B cell (primary cell): Measurements from ENCODE around the gene GNB5. TPM values are rescaled to one million over a fixed set of nuclear protein-coding genes. Genes with fewer than 3 reads are reported as not detected.
A peak's percentile ranks its signal among the peaks of the same experiment; 100 is the strongest.

ENCODE experiments used
- ATAC-seq: fragments of 200-7000 bp; cut with Tn5 transposase; one replicate; pipeline ENCODE4 v1.10.0; 2021; ENCODE audit warnings: low read depth, mild to moderate bottlenecking, moderate number of reproducible peaks, moderate library complexity
- CTCF ChIA-PET: fragments of 350-600 bp; sonication (Branson Sonifier 250); formaldehyde crosslinking; loops from one replicate; lab custom pipeline; 2021; ENCODE audit warnings: antibody characterized with exemption, inconsistent platforms; lab: Charles Lee
- POLR2A ChIA-PET: fragments of 350-600 bp; sonication (Branson Sonifier 250); formaldehyde crosslinking; loops from one replicate; lab custom pipeline; 2021; ENCODE audit warnings: antibody characterized with exemption; lab: Charles Lee
- DNase-seq: peaks from one replicate; pipeline ENCODE4 v3.0.0; 2013
- H2AFZ ChIP-seq: 2 replicates; pipeline ENCODE4 v1.6.1; 2012; ENCODE audit warnings: mild to moderate bottlenecking, low read depth, low read length; ENCODE audit not compliant: insufficient read depth, poor library complexity, severe bottlenecking
- H3K27ac ChIP-seq, 2 donors: 1 replicate in 1 of 2; 2 replicates in 1 of 2; pipeline ENCODE4 v1.5.1; 2012 to 2013; ENCODE audit warnings: low read length in 2 of 2, mild to moderate bottlenecking in 2 of 2, moderate library complexity in 1 of 2
- H3K27me3 ChIP-seq, 4 experiments: fragments of 200-600 bp in 1 of 4; sonication (generic) in 1 of 4; replicated peaks in 1 of 4; 1 replicate in 2 of 4; 2 replicates in 2 of 4; pipeline versions ENCODE4 v1.6.1 to v1.7.0; 2013 to 2016; ENCODE audit warnings: low read length in 3 of 4, mild to moderate bottlenecking in 2 of 4, mixed read lengths in 1 of 4, moderate library complexity in 1 of 4; ENCODE audit not compliant: insufficient read depth in 4 of 4, control insufficient read depth in 3 of 4; ENCODE audit errors: control extremely low read depth in 1 of 4
- H3K36me3 ChIP-seq, 2 experiments: replicated peaks in 1 of 2; 1 replicate in 1 of 2; 2 replicates in 1 of 2; pipeline versions ENCODE4 v1.6.1 to v1.7.1; 2013; ENCODE audit warnings: low read length in 1 of 2; ENCODE audit not compliant: insufficient read depth in 2 of 2, control insufficient read depth in 1 of 2; ENCODE audit errors: control extremely low read depth in 1 of 2, extremely low read depth in 1 of 2
- H3K4me1 ChIP-seq, 2 donors: fragments of 200-600 bp in 1 of 2; sonication (generic) in 1 of 2; 1 replicate in 1 of 2; 2 replicates in 1 of 2; pipeline versions ENCODE4 v1.5.1 to v1.6.1; 2013 to 2017; ENCODE audit warnings: low read length in 2 of 2; ENCODE audit not compliant: control insufficient read depth in 2 of 2, insufficient read depth in 2 of 2
- H3K4me2 ChIP-seq: replicated peaks from 2 replicates; pipeline ENCODE3; 2012; ENCODE audit warnings: mild to moderate bottlenecking, low read depth, low read length; ENCODE audit not compliant: poor library complexity, severe bottlenecking
- H3K4me3 ChIP-seq, 5 experiments: fragments of 200-600 bp in 1 of 5; sonication (generic) in 1 of 5; 1 replicate in 3 of 5; 2 replicates in 2 of 5; pipeline versions ENCODE4 v1.5.1 to v1.7.0; 2011 to 2016; ENCODE audit warnings: low read length in 4 of 5, mild to moderate bottlenecking in 4 of 5, low read depth in 2 of 5, control low read depth in 1 of 5, moderate library complexity in 1 of 5; ENCODE audit not compliant: insufficient read depth in 1 of 5; ENCODE audit errors: control extremely low read depth in 1 of 5, extremely low read depth in 1 of 5
- H3K79me2 ChIP-seq: fragments of 200-600 bp; sonication (generic); one replicate; pipeline ENCODE4 v1.6.0; 2016; ENCODE audit warnings: low read length; ENCODE audit not compliant: control insufficient read depth, insufficient read depth
- H3K9ac ChIP-seq: fragments of 200-600 bp; sonication (generic); 2 replicates; pipeline ENCODE4 v1.6.1; 2017; ENCODE audit warnings: mild to moderate bottlenecking, low read length, moderate library complexity
- H3K9me3 ChIP-seq, 3 donors: one replicate each; pipeline versions ENCODE4 v1.6.1 to v1.7.1; 2013; ENCODE audit warnings: low read length in 2 of 3; ENCODE audit not compliant: control insufficient read depth in 2 of 3, insufficient read depth in 1 of 3; ENCODE audit errors: control extremely low read depth in 1 of 3
- H4K20me1 ChIP-seq: 2 replicates; pipeline ENCODE4 v1.6.0; 2012; ENCODE audit warnings: mild to moderate bottlenecking, low read length; ENCODE audit not compliant: insufficient read depth, control insufficient read depth, poor library complexity, severe bottlenecking
- H3K27ac Mint-ChIP-seq: one replicate; pipeline ENCODE4 v1.8.0; 2021; ENCODE audit warnings: mixed read lengths
- H3K27me3 Mint-ChIP-seq: one replicate; pipeline ENCODE4 v1.8.0; 2021; ENCODE audit warnings: mixed read lengths
- H3K4me1 Mint-ChIP-seq: one replicate; pipeline ENCODE4 v1.8.0; 2021; ENCODE audit warnings: mixed read lengths
- H3K4me3 Mint-ChIP-seq: one replicate; pipeline ENCODE4 v1.8.0; 2021; ENCODE audit warnings: mixed read lengths
- H3K9me3 Mint-ChIP-seq: one replicate; pipeline ENCODE4 v1.8.0; 2022; ENCODE audit warnings: mixed read lengths; ENCODE audit not compliant: insufficient read depth
- EZH2 ChIP-seq: IDR thresholded peaks from 2 replicates; pipeline ENCODE4 v1.6.1; 2012; ENCODE audit warnings: borderline replicate concordance, low read depth, mild to moderate bottlenecking, moderate library complexity, low read length; ENCODE audit not compliant: insufficient read depth, poor library complexity, severe bottlenecking
- WGBS: methylation state at CpG from one replicate; pipeline ENCODE4 v1.1.5; 2013; ENCODE audit warnings: missing lambda C conversion rate; ENCODE audit not compliant: insufficient coverage; 5-methylcytosine and 5-hydroxymethylcytosine counted together
- intact Hi-C: fragments of 100-400 bp; cut with micrococcal nuclease; formaldehyde crosslinking; loops from one replicate; pipeline ENCODE4 v1.10.0; 2022
- polyA plus RNA-seq: library from polyadenylated mRNA; depleted of rRNA; stranded (reverse); fragments of >200 nt; gene quantifications from 2 replicates; pipeline ENCODE4 v1.2.3, GENCODE V29; 2012
- total RNA-seq, 2 donors: library from RNA; stranded (reverse); fragments of 120-200 nt in 1 of 2; gene quantifications; 1 replicate in 1 of 2; 2 replicates in 1 of 2; pipeline versions ENCODE4 v1.2.3 to v1.2.4, GENCODE V29; 2013 to 2022
- TF ChIP-seq, protein P1 (sequence below): fragments of 200-600 bp; IDR thresholded peaks from one replicate; pipeline ENCODE4 v1.8.0; 2022; ENCODE audit warnings: antibody characterized with exemption, mild to moderate bottlenecking

GNB5 gene
- total and polyA plus RNA-seq, 2 donors (not counting 1 experiment from before 2014, with no cell fraction given): 58.5 to 142 TPM

DNA sequence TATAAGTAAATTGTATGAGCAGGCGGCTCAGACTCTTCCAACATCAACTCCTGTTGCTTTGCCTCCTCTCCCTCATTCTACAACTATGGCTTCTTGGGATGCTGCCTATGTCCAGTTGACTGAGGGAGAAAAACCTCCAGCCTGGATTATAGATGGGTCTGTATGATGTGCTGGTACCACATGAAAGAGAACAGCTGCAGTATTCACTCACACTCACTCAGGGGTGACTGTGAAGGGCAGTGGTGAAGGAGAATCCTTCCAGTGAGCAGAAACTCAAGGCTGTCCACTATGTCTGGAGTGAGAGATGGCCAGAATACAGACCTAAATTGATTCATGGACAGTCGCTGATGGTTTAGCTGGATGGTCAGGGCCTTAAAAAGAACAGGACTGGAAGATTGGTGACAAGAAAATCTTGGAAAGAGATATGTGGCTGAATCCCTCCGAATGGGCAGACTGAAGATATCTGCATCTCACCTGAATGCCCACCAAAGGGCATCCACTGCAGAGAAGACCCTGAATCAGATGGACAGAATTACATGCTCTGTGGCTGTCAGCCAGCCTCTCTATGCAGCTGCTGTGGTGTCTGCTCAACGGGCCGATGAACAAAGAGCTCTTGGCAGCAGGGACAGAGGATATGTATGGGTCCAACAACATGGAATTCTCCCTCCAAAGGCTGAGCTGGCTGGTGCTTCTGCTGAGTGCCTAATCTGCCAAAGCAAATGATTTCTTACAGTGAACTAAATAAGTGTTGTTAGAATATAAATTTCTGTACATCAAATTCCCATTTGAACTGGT is 76.7 kb downstream of the GNB5 start:
- WGBS: 98% methylated on average over 4 of the region's 5 CpGs
- TF ChIP-seq, protein P1, sequence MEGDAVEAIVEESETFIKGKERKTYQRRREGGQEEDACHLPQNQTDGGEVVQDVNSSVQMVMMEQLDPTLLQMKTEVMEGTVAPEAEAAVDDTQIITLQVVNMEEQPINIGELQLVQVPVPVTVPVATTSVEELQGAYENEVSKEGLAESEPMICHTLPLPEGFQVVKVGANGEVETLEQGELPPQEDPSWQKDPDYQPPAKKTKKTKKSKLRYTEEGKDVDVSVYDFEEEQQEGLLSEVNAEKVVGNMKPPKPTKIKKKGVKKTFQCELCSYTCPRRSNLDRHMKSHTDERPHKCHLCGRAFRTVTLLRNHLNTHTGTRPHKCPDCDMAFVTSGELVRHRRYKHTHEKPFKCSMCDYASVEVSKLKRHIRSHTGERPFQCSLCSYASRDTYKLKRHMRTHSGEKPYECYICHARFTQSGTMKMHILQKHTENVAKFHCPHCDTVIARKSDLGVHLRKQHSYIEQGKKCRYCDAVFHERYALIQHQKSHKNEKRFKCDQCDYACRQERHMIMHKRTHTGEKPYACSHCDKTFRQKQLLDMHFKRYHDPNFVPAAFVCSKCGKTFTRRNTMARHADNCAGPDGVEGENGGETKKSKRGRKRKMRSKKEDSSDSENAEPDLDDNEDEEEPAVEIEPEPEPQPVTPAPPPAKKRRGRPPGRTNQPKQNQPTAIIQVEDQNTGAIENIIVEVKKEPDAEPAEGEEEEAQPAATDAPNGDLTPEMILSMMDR: no peak
- no peak for TF ChIP-seq EZH2
- Mint-ChIP-seq H3K27ac (no peak overlapping the region), H3K4me1 (peaks cover 15% of the 10 kb centered on the region), H3K9me3 (no peaks in the 10 kb centered on the region), H3K27me3 (peaks cover 10% of the 10 kb centered on the region), H3K4me3 (no peak overlapping the region)
- intact Hi-C loops: no loop called here
- no peak overlapping the region for H3K4me3 ChIP-seq
- no peak for DNase-seq
- H3K9ac ChIP-seq: no peak overlapping the region
- CTCF ChIA-PET: interaction anchor here (1.0 kb wide), 1 partner anchor 26 kb away, joined by 3 read pairs; no protein-coding TSS in a partner anchor
- H3K4me2 ChIP-seq: no peak overlapping the region
- H3K9me3 ChIP-seq: no peaks in the 10 kb centered on the region
- ATAC-seq: no peak
- H3K36me3 ChIP-seq: no peaks in the 10 kb centered on the region
- POLR2A ChIA-PET: interaction anchor here (0.6 kb wide), 1 partner anchor 27 kb away, joined by 8 read pairs; no protein-coding TSS in a partner anchor
- H3K4me1 ChIP-seq: peaks cover 16 to 24% of the 10 kb centered on the region in 2 donors
- peaks cover 0 to 18% (median 3%) of the 10 kb centered on the region in 4 experiments for H3K27me3 ChIP-seq
- no peak overlapping the region for H3K27ac ChIP-seq
- H4K20me1 ChIP-seq: no peaks in the 10 kb centered on the region
- no peaks in the 10 kb centered on the region for H3K79me2 ChIP-seq
- no peak overlapping the region for H2AFZ ChIP-seq

DNA sequence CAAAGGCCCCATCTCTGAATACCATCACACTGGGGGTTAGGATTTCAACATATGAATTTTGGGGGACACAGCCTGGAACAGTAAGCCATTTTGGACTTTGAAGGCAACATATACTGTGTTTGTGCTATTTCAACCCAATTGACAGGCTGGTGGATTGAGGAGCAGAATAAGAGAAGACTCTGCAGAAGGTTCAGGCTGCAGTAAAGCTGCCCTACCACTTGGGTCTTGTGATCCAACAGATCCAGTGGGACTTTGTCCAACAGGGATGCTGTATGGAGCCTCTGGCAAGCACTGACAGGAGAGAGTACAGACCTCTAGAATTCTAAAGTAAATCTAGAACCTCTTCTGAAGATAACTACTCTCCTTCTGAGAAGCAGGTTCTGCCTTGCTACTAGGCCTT is 77.5 kb downstream of the GNB5 start:
- Histone ChIP-seq H3K9me3 (no peaks in the 10 kb centered on the region), H3K27ac (no peak overlapping the region), H3K9ac (no peak overlapping the region), H3K4me2 (no peak overlapping the region), H2AFZ (no peak overlapping the region), H3K4me3 (no peak overlapping the region), H3K36me3 (no peaks in the 10 kb centered on the region), H3K79me2 (no peaks in the 10 kb centered on the region), H3K27me3 (peaks cover 0 to 18% (median 4%) of the 10 kb centered on the region in 4 experiments), H3K4me1 (peaks cover 18 to 27% of the 10 kb centered on the region in 2 donors), H4K20me1 (no peaks in the 10 kb centered on the region)
- TF ChIP-seq, protein P1: no peak
- no peak for TF ChIP-seq EZH2
- H3K9me3 Mint-ChIP-seq: no peaks in the 10 kb centered on the region
- ATAC-seq (no peak), DNase-seq (no peak)
- CTCF ChIA-PET: no interaction called here
- H3K27me3 Mint-ChIP-seq: peaks cover 13% of the 10 kb centered on the region
- H3K4me1 Mint-ChIP-seq: peaks cover 19% of the 10 kb centered on the region
- intact Hi-C loops: no loop called here
- H3K4me3 Mint-ChIP-seq: peak overlapping the region; percentile 64
- no peak overlapping the region for H3K27ac Mint-ChIP-seq
- POLR2A ChIA-PET: interaction anchor here (0.6 kb wide), 1 partner anchor 156 kb away, joined by 6 read pairs; no protein-coding TSS in a partner anchor
